ENCODE results near the gene MGMT.

The MGMT gene

DNA sequence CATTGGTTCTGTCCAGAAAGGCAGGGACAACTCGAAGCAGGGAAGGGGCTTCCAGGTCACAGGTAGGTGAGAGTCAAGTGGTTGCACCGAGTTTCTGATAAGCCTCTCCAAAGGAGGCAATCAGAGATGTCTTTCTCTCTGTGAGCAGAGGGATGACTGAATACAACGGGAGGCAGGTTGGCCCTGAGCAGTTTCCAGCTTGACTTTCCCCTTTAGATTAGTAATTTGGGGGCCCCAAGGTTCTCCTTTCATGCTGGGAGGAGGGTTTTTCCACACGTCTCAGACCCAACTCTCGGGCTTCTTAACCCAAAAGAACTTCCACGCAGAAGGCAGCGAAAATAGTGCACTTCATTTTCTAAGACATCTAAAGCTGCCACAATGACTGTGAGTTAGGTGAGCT lies 189.6 kb downstream of the MGMT start:
- no peak for DNase-seq

DNA sequence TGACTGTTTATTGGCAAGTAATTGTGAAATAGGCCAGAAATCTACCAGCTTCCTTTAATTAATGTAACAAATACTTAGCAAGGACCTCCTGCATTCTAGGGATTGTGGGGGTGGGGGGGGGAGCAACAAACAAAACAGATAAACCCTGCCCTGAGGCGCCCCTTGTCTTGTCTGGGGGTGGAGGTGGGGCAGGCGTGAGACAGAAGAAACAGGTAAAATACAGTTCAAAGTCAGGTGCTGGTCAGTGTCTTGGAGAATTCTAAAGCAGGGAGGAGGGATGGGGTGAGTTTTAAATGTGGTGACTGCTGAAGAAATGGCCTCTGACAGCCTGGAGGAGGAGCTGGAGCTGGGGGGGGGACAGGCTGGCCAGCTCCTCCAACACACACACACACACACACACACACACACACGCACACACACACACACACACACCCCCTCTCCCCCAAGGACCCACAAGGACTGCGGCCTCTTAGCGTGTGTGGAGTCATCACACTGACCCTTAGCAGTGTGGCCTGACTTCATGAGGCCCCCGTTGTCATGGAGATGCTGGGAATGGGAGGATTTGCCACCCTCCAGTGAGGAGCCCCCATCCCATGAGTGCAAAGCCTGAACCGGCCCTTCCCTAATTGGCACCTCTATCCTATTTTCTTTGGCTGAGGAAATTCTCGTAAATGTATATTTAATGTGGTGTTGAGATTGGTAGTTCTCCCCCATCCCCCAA lies 190.4 kb downstream of the MGMT start:
- no peak for DNase-seq

DNA sequence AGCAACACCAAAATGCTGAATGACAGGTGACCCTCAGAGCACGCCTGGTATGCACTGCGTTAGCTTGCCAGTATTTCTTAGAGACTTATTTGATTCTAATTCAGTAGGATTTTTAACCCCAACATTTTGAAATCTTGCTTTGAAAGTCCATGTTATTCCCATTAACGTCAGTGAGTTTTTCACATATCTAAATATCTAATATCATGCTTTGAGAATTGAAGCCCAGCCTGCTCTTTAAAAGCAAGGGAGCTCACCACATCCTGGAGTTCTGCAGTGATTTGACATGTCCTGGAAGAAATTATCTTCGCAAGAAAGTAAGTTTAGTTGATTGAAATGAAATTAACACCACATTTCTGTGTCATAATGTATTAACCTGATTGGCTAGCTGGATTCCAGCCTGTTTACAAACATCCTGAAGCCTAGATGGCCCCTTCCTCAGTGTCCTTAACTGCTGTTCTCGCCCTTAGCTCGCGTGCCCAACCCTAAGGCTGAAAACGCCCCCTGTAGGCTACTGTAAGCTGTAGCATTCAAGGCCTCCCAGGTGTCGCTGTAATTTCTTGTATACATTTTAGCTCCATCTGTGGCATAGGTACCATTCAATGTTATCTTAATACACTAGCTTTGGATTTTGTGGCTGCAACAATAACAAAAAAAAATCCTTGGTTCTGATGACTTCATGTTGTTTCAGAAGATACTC lies 191.5 kb downstream of the MGMT start:
- DNase-seq: no peak

DNA sequence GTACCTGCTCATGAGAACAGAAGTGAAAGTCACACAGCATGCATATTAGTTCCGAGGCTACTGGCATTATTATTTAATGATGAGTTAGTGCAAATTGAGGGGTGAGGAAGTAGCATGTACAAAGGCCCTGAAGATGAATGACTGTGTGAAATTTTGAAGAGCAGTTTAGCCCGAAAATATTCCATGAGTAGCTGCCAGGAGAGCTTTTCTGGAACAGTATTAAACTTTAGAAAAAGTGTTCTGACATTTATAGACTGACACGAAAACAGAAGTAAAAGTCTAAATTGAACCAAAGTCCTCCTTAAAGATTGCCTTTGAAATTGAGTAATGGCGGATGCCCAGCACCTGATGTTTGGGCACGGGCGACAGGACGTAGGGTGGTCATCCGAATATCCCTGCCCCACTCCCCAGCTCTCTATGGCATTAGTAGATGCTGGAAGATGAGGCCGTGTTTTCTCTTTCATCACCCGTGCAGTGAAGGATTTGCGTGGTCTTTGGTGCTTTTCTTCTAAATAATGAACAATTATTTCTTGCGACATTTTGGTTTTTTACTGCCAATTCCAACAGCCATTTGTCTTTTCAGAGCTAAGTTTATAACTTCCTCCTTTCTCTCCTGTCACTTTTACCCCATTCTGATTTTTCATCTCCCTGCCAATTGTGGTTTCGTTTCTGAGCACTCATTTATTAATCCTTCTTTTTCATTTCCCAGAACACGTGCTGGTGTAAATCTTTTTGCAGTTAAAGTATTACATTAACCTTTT lies 192.6 kb downstream of the MGMT start:
- DNase-seq: no peak

DNA sequence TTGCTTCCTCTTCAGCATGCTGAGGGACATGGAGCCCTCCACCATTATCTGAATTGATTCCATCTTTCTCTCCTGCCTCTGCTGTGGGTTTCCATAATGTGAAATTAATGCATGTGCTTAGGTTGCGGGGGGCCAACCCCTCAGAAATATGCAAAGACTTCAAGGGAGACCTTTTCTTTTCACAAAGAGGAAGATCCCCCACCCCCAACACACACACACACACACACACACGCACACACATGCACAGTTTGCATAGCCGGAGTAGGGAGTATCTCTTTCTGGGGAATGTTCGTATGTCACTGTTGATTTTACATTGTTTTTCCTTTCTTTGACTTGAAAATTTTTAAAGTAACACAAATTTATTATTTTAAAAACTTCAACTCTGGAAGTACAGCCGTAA lies 193.5 kb downstream of the MGMT start:
- DNase-seq: no peak

DNA sequence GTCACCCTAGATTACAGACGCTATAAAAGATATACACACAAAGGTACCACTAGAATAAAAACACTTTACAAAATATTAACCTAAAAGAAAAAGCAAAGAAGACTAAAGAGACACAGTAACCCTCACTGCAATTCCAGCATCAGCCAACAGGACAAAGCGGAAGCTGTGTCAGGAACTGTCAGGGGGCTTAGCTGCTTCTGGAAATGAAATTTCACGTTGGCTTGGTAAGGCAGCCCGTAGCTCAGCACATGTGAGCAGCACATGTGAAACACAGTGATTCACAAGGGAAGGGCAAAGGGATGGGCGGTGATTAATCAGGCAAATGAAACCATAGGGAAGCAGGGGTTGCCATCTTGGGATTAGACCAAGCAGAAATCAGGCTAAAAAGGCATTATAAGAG lies 195.4 kb downstream of the MGMT start:
- DNase-seq: no peak

DNA sequence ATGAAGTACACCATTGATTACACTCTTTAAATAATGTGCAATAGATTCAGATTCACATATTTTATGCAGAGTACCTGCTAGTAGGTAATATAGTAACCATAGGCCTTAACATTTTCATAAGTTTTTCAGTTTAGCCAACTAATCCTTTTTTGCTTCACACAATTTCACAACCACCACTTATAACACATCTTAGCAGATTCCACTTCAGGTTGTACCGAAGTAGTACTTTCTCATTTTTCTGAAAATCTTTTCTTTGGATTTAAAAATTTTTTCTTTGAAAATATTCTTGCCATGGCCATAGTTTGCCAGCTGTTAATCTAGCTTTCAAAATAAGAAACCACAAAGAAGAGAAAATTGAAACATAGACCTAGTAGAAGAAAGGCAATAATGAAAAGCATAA lies 203.1 kb downstream of the MGMT start:
- DNase-seq: no peak

DNA sequence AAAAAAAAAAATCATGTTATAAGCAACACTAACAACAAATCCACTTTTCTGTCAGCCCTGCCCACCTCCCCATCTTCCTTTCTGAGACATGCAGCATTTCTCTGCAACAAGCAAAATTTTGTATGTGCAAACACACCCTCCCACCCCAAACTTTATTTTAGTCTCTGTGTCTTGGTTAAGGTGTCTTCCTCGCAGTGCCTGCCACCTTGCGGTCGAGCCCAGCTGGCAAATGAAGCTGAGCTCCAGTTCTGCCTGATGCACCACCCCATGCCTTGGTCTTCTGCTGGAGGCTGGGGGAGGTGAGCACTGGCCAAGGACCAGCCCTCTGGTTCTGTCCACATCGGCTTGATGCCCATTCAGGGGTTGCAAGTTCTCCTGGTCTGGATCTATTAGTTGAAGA lies 206.3 kb downstream of the MGMT start:
- DNase-seq: no peak

DNA sequence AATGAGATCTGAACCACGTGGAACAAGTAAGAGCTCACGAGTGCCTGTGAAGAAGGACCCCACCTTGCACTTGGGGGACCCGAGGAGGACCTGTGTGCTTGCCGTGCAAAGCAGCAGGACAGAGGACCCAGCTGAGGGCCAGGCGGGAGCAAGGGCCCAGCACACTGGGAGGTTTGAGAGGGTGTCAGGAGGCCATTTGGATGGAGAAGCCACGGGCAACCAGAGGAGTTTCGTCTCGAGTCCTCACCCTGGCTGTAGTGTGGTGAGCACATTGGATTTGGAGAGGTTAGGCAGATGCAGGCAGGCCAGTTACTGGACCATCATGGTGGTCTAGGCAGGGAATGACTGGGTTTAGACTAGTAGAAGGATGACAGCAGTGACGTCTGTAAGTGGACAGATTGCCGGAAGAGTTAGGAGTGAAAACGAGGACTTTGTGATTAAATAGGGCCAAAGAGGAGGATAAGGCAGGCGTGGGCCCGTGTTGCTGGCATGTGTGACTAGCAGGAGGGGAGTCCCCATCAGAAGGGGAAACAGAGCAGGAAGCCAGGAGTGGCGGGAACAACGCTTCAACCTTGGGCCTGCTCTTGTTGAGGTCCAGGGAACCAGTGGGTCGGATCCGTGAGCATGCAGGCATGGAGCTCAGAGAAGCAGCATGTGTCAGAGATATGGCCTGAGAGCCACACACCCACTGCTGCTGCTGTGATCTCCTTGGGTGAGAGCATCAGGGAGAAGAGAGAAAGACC lies 208.2 kb downstream of the MGMT start:
- DNase-seq: no peak

DNA sequence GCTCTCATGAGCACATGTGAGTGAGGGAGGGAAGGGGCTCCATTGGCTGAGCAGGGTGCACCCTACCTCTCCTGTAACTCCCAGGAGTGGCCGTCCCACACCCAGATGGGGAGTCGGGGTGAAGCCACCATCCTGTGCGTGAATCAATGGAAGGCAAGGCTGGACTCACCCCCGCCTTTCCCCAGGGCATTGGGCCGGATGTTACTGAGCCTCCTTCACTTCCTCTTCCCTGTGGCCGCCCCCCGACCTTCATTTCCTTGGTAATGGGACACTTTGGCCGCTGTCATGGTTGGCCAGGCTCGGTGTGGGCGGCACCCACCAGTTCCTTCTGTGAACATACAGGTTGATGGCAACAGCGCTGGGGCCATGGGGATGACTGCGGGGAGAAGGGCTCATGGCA lies 209.0 kb downstream of the MGMT start:
- no peak for DNase-seq

DNA sequence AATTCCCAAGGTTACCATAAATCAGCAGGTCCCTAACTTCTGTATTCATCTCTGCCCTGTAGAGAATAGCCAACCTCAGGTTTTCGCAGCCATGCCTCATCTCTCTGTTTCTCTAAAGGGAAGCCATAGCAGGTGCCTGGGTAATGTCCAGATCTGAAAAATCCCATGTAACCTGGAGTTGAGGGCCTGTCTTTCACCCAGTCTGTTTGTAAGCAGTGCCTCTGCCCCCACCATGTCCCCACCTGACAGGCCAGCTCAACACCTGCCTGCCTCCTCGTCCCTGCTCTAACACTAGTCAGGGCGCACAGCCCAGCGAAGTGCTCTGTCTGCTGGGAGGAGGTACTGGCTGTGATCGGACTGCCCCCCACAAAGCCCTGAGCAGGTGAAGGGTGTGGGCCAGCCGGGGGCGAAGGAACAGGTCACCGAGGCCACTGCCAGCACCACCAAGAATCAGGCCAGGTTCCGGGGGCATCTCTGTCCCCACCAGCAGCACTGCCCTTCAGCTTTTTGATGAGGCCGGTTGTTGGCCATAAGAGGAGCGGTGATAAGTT lies 210.4 kb downstream of the MGMT start:
- DNase-seq: no peak

DNA sequence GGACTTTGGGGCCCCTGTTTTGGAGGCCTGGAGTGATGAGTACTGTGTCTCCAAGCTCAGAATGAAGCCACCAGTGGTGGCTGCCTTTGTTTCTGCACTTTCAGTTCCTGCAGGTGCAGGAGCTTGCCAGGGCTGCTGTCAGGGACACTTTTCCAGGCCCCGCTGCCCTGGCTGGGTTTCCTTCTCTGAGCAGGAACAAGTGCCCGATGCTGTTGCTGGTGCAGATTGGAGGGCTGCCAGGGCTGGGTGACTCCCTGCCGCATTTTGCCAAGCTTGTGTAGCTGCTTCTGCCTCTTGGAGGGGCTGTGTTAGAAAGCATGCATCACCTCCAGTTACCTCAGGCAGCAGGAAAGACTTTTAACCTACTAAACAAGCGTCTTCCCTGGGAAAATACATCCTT lies 211.1 kb downstream of the MGMT start:
- DNase-seq: no peak

DNA sequence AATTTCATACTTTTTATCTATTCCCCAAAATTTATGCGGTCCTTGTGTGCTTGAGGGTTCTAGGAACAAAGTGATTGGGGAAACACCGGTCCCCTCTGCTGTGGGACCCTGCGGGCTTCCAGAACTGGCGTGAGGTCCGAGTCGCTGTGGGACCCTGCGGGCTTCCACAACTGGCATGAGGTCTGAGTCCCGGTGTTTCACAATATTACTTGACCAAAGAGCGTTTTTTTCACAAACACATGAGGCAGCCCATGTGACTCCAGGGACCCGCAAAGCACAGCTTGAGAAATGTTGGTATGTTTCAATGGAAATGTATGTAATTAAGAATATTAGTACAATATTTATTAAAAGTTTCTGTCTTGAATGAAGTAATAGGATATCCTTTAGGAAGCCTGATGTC lies 212.2 kb downstream of the MGMT start:
- no peak for DNase-seq

DNA sequence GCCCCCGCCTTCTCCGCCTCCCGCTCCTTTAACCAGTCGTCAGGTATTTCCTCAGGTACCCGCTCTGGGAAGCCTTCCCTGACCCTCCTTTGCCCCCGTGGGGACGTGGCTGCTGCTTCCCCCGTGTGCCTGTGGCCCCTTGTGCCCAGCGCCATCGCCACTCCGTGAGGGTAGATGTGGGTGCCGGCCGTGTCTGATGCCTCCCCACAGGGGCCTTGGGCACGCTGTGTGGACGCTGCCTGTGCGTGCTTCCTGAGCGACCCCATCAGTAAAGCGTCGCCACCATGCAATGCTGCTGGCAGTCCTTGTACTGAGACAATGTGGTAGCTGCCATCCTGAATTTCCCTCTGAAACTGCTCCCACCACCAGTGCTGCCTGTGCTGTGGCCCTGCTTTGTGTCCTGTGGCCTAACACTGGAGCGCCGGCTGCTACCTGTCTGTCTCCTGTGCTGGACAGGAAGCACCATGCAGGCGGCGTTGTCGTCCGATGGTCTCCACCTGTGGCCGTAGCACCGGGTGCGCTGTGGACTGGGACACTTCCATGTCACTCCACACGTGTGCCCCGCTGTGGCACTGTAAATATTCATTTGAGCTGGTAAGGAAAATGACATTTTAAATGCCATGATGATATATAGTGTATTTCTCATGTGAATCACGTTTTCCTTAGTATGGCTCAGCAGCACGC lies 213.8 kb downstream of the MGMT start:
- no peak for DNase-seq

DNA sequence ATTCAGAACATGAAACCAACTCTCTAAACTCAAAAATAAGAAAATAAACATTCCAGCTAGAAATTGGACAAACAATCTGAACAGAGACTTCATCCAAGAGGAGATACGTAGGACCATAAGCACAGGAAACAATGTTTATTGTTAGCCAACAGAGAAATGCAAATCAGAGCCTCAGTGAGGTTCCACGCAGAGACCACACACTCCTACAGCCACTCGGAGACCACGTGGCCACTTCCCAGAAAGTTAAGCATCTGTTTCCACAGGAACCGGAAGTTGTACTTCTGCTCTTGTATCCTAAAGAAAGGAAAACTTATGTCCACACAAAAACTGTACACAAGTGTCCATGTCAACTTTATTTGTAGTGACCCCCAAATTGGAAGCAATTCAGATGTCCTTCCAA lies 214.8 kb downstream of the MGMT start:
- DNase-seq: no peak

DNA sequence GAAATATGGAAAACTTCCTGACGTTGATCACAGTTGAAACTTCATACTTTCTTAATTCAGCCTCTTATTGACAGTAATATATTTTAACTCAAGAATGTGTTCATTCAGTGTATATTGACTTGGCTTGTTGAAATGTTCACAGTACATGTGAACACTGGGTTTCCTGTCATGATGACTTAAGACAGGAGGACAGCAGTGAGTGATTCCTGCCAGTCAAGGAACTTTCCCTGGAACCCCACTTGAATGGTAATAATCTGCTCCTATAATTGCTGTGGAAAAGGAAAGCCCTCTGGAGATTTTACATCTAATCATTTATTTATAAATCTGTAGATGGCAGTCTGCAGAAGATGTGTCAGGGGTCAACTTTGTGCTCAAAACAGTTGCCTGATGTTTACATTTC lies 216.5 kb downstream of the MGMT start:
- DNase-seq: no peak

DNA sequence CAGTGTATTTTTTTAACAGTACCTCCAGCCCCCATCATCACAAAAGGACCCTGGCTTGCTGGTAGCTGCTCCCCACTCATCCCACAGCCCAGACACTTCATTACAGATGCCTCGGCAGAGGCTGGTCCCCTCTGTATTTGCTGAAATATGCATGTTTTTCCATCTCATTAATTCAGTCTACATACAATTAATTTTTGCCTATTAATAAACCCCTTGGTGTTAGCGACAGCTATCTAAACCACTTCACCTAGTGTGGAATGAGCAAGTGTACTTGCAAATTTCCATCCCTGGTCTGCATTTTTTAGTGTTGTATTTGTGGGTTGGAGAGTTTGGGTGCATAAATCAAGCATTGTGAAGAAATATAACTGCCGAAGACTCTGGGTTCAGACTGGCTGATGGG lies 216.9 kb downstream of the MGMT start:
- no peak for DNase-seq

DNA sequence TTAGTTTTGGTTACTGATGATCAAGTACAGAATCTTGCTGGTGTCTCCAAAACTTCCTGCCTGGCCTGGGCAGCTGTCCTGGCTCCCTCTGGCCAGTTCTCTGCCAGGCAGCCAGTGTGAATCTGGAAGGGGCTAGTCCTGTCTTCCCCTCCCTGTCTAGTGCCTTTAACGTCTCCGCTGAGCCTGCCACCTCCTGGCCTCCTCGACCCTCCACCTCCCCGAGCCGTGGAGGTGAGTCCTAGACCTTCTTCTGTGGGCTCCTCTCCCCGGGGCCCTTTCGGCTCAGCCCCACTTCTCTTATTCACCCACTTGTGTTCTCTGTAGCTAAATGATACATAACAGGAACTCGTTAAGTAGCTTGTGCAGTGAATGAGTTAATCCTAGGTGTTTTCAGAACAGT lies 218.2 kb downstream of the MGMT start:
- no peak for DNase-seq

DNA sequence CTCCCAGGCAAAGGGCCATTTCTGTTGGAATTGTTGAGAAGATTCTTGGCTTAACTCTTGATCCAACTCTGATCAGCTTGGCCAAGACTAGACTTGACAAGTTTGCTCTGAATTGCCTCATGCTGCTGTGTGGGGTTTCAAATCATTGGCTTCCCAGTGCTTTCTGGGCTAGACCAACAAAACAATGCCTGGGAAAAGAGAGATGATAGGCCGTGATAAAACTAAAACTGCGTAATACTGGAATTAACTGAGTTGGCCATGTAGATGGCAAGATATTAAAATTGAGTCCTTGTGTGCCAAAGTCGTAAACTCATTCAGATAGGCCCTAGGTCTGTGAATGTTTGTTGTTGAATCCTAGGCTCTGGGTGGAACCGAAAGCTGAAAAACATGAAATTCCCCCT lies 222.6 kb downstream of the MGMT start:
- DNase-seq: no peak

DNA sequence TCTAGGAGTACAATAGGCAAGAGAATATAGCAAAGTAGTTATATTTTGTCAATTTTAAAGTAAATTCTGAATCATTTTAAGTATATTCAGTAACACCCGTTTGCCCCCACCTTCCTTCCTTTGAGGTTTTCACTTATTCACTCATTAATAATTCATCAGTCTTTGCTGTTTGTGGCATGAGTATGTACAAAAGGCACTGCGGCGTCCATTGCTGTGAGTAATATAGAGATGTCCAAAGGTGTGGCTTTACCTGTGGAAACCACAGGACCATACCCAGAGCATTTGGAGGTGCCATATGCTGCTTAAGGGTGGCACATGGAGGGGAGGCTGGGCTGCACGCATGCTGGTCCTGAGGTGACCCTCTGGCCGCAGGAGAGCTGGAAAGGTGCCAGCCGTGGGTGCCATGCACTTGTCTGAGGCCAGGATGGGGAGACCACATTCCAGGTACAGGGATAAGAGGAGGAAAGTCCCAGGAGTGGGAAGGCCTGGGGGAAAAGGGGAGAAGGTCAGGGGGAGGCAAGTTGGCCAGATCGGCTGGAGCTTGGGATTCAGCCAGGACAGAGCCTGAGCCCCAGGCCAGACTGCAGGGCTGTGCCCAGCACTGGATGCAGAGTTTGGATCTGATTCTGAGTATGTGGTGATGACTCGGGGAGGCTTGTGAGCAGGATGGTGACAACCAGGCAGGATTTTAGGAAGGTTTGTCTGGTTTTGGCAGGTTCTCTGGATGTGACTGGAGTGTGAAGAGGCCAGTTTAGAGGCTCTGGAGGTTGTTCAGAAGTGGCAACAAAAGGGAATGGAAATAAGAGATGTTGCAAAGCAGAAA lies 223.4 kb downstream of the MGMT start:
- no peak for DNase-seq

DNA sequence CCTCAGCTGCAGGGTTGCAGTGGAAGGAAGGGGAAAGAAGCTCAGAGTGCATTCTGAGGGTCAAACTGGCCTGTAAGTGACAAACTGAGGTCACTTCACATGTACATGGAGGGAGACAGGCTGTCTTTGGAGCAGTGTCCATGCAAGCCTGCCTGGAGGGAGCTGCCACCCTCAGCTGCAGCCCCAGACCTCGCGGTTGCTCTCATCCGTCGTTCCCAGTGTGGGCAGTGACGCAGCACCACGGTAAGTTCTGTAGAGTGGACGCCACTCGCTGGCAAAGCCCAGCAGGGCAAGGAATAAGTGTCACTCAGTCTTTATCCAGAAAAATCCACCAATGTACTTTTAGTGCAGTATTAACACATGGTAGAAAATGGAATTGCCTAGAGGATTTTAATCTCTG lies 225.7 kb downstream of the MGMT start:
- DNase-seq: no peak

DNA sequence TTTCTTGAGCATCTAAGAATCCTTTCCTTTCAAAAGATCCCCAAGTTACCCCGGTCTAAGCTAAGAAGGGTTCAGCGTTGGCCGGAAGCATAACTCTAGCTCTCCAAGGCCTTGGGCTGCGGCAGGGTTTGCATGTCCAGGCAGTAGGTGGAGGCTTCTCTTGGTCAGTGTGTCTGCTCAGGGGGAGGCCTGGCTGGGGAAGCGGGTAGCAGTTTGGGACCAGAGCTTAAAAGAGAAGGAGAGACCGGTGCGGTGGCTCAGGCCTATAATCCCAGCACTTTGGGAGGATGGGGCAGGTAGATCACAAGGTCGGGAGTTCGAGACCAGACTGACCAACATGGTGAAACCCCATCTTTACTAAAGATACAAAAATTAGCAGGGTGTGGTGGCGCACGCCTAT lies 226.3 kb downstream of the MGMT start:
- DNase-seq: no peak
